IMR-90 (cell line): Measurements from ENCODE around the gene COX7A2L. TPM values are rescaled to one million over a fixed set of nuclear protein-coding genes. Genes with fewer than 3 reads are reported as not detected.
A peak's percentile ranks its signal among the peaks of the same experiment; 100 is the strongest.

ENCODE experiments used
- ATAC-seq: fragments of 200-7000 bp; cut with Tn5 transposase; 2 replicates; pipeline ENCODE4 v1.9.1; 2020; ENCODE audit warnings: low read depth, mild to moderate bottlenecking, moderate library complexity
- BruUV-seq: library from RNA; stranded (reverse); fragments of 400-500 nt; replicated peaks from 2 replicates; lab custom pipeline; 2021; lab: Mats Ljungman, UMichigan
- CTCF ChIA-PET: fragments of 300-600 bp; formaldehyde crosslinking; extraction: SDS; loops from one replicate; lab custom pipeline; 2021; ENCODE audit warnings: antibody characterized with exemption; lab: Yijun Ruan, JAX
- POLR2A ChIA-PET: fragments of 300-600 bp; sonication (Branson Sonifier 250); formaldehyde crosslinking; loops from one replicate; lab custom pipeline; 2022; ENCODE audit warnings: antibody characterized with exemption; ENCODE audit not compliant: unreplicated experiment; lab: Charles Lee
- DNase-seq: peaks from one replicate; pipeline ENCODE4 v3.0.0; 2013
- H2AFZ ChIP-seq: replicated peaks from 2 replicates; pipeline ENCODE3; 2013; ENCODE audit warnings: low read length, mild to moderate bottlenecking; ENCODE audit not compliant: poor library complexity
- H2AK5ac ChIP-seq: 2 replicates; pipeline ENCODE4 v1.6.1; 2013; ENCODE audit warnings: low read depth, low read length, inconsistent platforms
- H2AK9ac ChIP-seq: replicated peaks from 2 replicates; pipeline ENCODE3; 2013; ENCODE audit warnings: mild to moderate bottlenecking, low read depth, low read length, moderate library complexity; ENCODE audit not compliant: poor library complexity
- H2BK120ac ChIP-seq: 2 replicates; pipeline ENCODE4 v1.6.1; 2013; ENCODE audit warnings: low read depth, low read length, inconsistent platforms
- H2BK15ac ChIP-seq: 3 replicates; pipeline ENCODE4 v1.6.1; 2013; ENCODE audit warnings: low read depth, low read length, inconsistent platforms
- H2BK20ac ChIP-seq: 2 replicates; pipeline ENCODE4 v1.6.1; 2013; ENCODE audit warnings: low read depth, mild to moderate bottlenecking, inconsistent platforms, low read length, moderate library complexity
- H2BK5ac ChIP-seq: 2 replicates; pipeline ENCODE4 v1.6.1; 2013; ENCODE audit warnings: mild to moderate bottlenecking, low read depth, low read length, inconsistent platforms; ENCODE audit not compliant: poor library complexity, severe bottlenecking
- H3K14ac ChIP-seq: replicated peaks from 2 replicates; pipeline ENCODE4 v1.6.1; 2013; ENCODE audit warnings: low read depth, low read length, inconsistent platforms
- H3K18ac ChIP-seq: 2 replicates; pipeline ENCODE4 v1.6.1; 2013; ENCODE audit warnings: low read depth, low read length, control low read depth
- H3K23ac ChIP-seq: 2 replicates; pipeline ENCODE4 v1.6.1; 2013; ENCODE audit warnings: low read depth, low read length, inconsistent platforms
- H3K27ac ChIP-seq: 2 replicates; pipeline ENCODE4 v1.5.1; 2013; ENCODE audit warnings: mild to moderate bottlenecking, control low read depth, low read length; ENCODE audit not compliant: insufficient read depth
- H3K27me3 ChIP-seq: 2 replicates; pipeline ENCODE4 v1.6.1; 2013; ENCODE audit warnings: low read length; ENCODE audit not compliant: control insufficient read depth, insufficient read depth
- H3K36me3 ChIP-seq: 2 replicates; pipeline ENCODE4 v1.6.1; 2013; ENCODE audit warnings: low read length, mixed read lengths; ENCODE audit not compliant: control insufficient read depth, insufficient read depth
- H3K4ac ChIP-seq: 2 replicates; pipeline ENCODE4 v1.6.1; 2013; ENCODE audit warnings: low read depth, low read length, inconsistent platforms
- H3K4me1 ChIP-seq: 2 replicates; pipeline ENCODE4 v1.6.1; 2013; ENCODE audit warnings: low read length, mixed read lengths; ENCODE audit not compliant: control insufficient read depth, insufficient read depth
- H3K4me2 ChIP-seq: 2 replicates; pipeline ENCODE4 v1.6.1; 2013; ENCODE audit warnings: low read depth, mild to moderate bottlenecking, control low read depth, low read length, moderate library complexity
- H3K4me3 ChIP-seq: 2 replicates; pipeline ENCODE4 v1.5.1; 2013; ENCODE audit warnings: low read depth, mild to moderate bottlenecking, control low read depth, low read length, moderate library complexity; ENCODE audit not compliant: insufficient read depth
- H3K56ac ChIP-seq: 2 replicates; pipeline ENCODE4 v1.6.1; 2013; ENCODE audit warnings: low read length, inconsistent platforms; ENCODE audit not compliant: insufficient read depth; ENCODE audit errors: extremely low read depth
- H3K79me1 ChIP-seq, 2 experiments: 2 replicates each; pipeline ENCODE4 v1.6.1; 2013; ENCODE audit warnings: low read length in 2 of 2, inconsistent platforms in 1 of 2, low read depth in 1 of 2
- H3K9ac ChIP-seq: 2 replicates; pipeline ENCODE4 v1.6.1; 2013; ENCODE audit warnings: low read depth, low read length, control low read depth
- H3K9me1 ChIP-seq: 2 replicates; pipeline ENCODE4 v1.6.1; 2013; ENCODE audit warnings: low read length, inconsistent platforms; ENCODE audit not compliant: insufficient read depth
- H3K9me3 ChIP-seq: 2 replicates; pipeline ENCODE4 v1.6.1; 2013; ENCODE audit warnings: low read length; ENCODE audit not compliant: control insufficient read depth, insufficient read depth
- H4K20me1 ChIP-seq: 2 replicates; pipeline ENCODE4 v1.6.1; 2013; ENCODE audit warnings: low read length, inconsistent platforms; ENCODE audit not compliant: insufficient read depth
- H4K5ac ChIP-seq: 2 replicates; pipeline ENCODE4 v1.6.1; 2013; ENCODE audit warnings: mild to moderate bottlenecking, low read depth, low read length, control low read depth
- H4K8ac ChIP-seq, 2 experiments: 2 replicates each; pipeline ENCODE4 v1.6.1; 2013; ENCODE audit warnings: low read depth in 2 of 2, low read length in 2 of 2, control low read depth in 1 of 2, inconsistent platforms in 1 of 2
- H4K91ac ChIP-seq: 2 replicates; pipeline ENCODE4 v1.6.1; 2013; ENCODE audit warnings: low read depth, low read length, inconsistent platforms; ENCODE audit not compliant: insufficient read depth
- BHLHE40 ChIP-seq: fragments of 150-350 bp; IDR thresholded peaks from 2 replicates; pipeline ENCODE4 v1.6.1; 2016; ENCODE audit warnings: mild to moderate bottlenecking, low read depth, low read length
- CEBPB ChIP-seq: IDR thresholded peaks from 2 replicates; pipeline ENCODE4 v1.6.1; 2012; ENCODE audit warnings: low read depth, low read length, improper control_type of control experiment
- CTCF ChIP-seq: conservative IDR thresholded peaks from 2 replicates; pipeline ENCODE4 v1.5.1; 2012; ENCODE audit warnings: mild to moderate bottlenecking, low read depth, low read length, improper control_type of control experiment
- FOS ChIP-seq: fragments of 150-350 bp; IDR thresholded peaks from 2 replicates; pipeline ENCODE4 v1.6.1; 2016; ENCODE audit warnings: low read depth, low read length
- MAFK ChIP-seq: IDR thresholded peaks from 2 replicates; pipeline ENCODE4 v1.6.1; 2012; ENCODE audit warnings: low read depth, low read length, improper control_type of control experiment
- MAZ ChIP-seq: IDR thresholded peaks from 2 replicates; pipeline ENCODE4 v1.6.1; 2012; ENCODE audit warnings: low read depth, mild to moderate bottlenecking, low read length, improper control_type of control experiment, moderate library complexity, borderline replicate concordance
- NFE2L2 ChIP-seq: fragments of 150-350 bp; IDR thresholded peaks from 2 replicates; pipeline ENCODE4 v1.6.1; 2016; ENCODE audit warnings: low read depth, mild to moderate bottlenecking, low read length
- POLR2A ChIP-seq: IDR thresholded peaks from 2 replicates; pipeline ENCODE4 v1.6.1; 2012; ENCODE audit warnings: mild to moderate bottlenecking, low read depth, low read length
- RAD21 ChIP-seq: IDR thresholded peaks from 2 replicates; pipeline ENCODE4 v1.6.1; 2012; ENCODE audit warnings: low read length, improper control_type of control experiment
- RCOR1 ChIP-seq: IDR thresholded peaks from 2 replicates; pipeline ENCODE4 v1.6.1; 2012; ENCODE audit warnings: mild to moderate bottlenecking, low read length, improper control_type of control experiment; ENCODE audit not compliant: insufficient replicate concordance
- SMC3 ChIP-seq: fragments of 150-350 bp; IDR thresholded peaks from 2 replicates; pipeline ENCODE4 v1.6.1; 2016; ENCODE audit warnings: low read depth, mild to moderate bottlenecking, antibody characterized with exemption, low read length, moderate library complexity
- WGBS, 2 experiments: methylation state at CpG; one replicate each; pipeline versions ENCODE4 v1.1.5 to v1.1.7; 2013; ENCODE audit warnings: missing lambda C conversion rate in 2 of 2; ENCODE audit not compliant: insufficient read length in 1 of 2; ENCODE audit errors: extremely low coverage in 2 of 2; 5-methylcytosine and 5-hydroxymethylcytosine counted together
- dilution Hi-C: fragments of 300-500 bp; cut with HindIII; formaldehyde crosslinking; loops from one replicate; pipeline ENCODE4 v1.14.3; 2018; ENCODE audit warnings: low sequenced_read_pairs; ENCODE audit not compliant: unreplicated experiment
- in situ Hi-C: fragments of 300-500 bp; cut with MboI; formaldehyde crosslinking; loops from 3 replicates; pipeline ENCODE4 v1.14.3; 2019; ENCODE audit warnings: low sequenced_read_pairs, inconsistent platforms, mixed read lengths
- intact Hi-C: fragments of 100-400 bp; cut with micrococcal nuclease; formaldehyde crosslinking; loops from 2 replicates; pipeline ENCODE4 v1.10.0; 2022
- polyA plus RNA-seq, 3 experiments: library from polyadenylated mRNA; depleted of rRNA; stranded (reverse); fragments of >200 nt; gene quantifications; 2 replicates each; pipeline ENCODE4 v1.2.3, GENCODE V29; 2012; ENCODE audit warnings: low replicate concordance in 1 of 3
- total RNA-seq: library from RNA; depleted of rRNA; stranded (reverse); fragments of >200 nt; gene quantifications from 2 replicates; pipeline ENCODE4 v1.2.3, GENCODE V29; 2012

COX7A2L gene
- total and polyA plus RNA-seq, 2 of the 4 experiments (the other 2 are of a cell fraction) = 123 to 132 TPM

GRCh38 chr2:42340045-42340937 lies 20.7 kb downstream of the COX7A2L start:
- peaks cover 25% of the 10 kb centered on the region for H3K9me1 ChIP-seq
- H3K36me3 ChIP-seq = peaks cover 37% of the 10 kb centered on the region; the same call in 1 of the 2 replicates
- in situ Hi-C loops (no loop called here), dilution Hi-C loops (no loop called here), intact Hi-C loops (no loop called here)
- H4K5ac ChIP-seq = no peak overlapping the region
- TF ChIP-seq POLR2A (no peak), MAFK (no peak), NFE2L2 (no peak), RAD21 (no peak), BHLHE40 (no peak), MAZ (no peak), CTCF (no peak), CEBPB (no peak), FOS (no peak), SMC3 (no peak), RCOR1 (no peak)
- H2AK5ac ChIP-seq = no peak overlapping the region
- H3K27ac ChIP-seq = no peak overlapping the region
- no peak overlapping the region for H3K4me2 ChIP-seq
- H2AK9ac ChIP-seq = peak overlapping the region; percentile 19
- no peak overlapping the region for H2BK15ac ChIP-seq
- peaks cover 35 to 77% of the 10 kb centered on the region in 2 experiments for H3K79me1 ChIP-seq
- H2BK20ac ChIP-seq = no peak overlapping the region
- no peak overlapping the region for H3K56ac ChIP-seq
- 89% methylated on average over 5 of the region's 23 CpGs; no CpG with 5 or more reads in 1 of the 2 experiments for WGBS, 2 experiments
- no peaks in the 10 kb centered on the region for H3K27me3 ChIP-seq
- no peak overlapping the region for H4K91ac ChIP-seq
- ChIA-PET CTCF (no interaction called here), POLR2A (no interaction called here)
- H4K20me1 ChIP-seq = peaks cover 6% of the 10 kb centered on the region
- H3K4ac ChIP-seq = no peak overlapping the region
- no peak overlapping the region for H3K9ac ChIP-seq
- H4K8ac ChIP-seq = no peak overlapping the region
- no peak overlapping the region for H2AFZ ChIP-seq
- no peak overlapping the region for H3K18ac ChIP-seq
- no TSS peak for BruUV-seq
- H3K4me1 ChIP-seq = peaks cover 15% of the 10 kb centered on the region
- no peak overlapping the region for H2BK5ac ChIP-seq
- H3K4me3 ChIP-seq = no peak overlapping the region
- DNase-seq = no peak
- no peaks in the 10 kb centered on the region for H3K9me3 ChIP-seq
- H3K14ac ChIP-seq = no peak overlapping the region
- H2BK120ac ChIP-seq = no peak overlapping the region
- H3K23ac ChIP-seq = no peak overlapping the region
- ATAC-seq = no peak
